ENCODE measurements around the gene CFAP161.

- TF ChIP-seq EZH2 (IDR thresholded peaks at IDR 0.05; ENCODE audit: borderline replicate concordance, low read depth, low read length, severe bottlenecking) = no peak
- TF ChIP-seq CTCF (IDR thresholded peaks at IDR 0.05; ENCODE audit: borderline replicate concordance, extremely low read depth, low read length, poor library complexity, severe bottlenecking) = no peak
Measured at GRCh38 chr15:81157939-81158223, 23.8 kb downstream of the CFAP161 start.
